NCI-H187 (cell line): ENCODE data around the gene RAB14.

ENCODE experiments used
- DNase-seq, 2 experiments: peaks; one replicate each; lab custom pipeline; 2025; lab: John Stamatoyannopoulos, UW

The RAB14 gene

DNA sequence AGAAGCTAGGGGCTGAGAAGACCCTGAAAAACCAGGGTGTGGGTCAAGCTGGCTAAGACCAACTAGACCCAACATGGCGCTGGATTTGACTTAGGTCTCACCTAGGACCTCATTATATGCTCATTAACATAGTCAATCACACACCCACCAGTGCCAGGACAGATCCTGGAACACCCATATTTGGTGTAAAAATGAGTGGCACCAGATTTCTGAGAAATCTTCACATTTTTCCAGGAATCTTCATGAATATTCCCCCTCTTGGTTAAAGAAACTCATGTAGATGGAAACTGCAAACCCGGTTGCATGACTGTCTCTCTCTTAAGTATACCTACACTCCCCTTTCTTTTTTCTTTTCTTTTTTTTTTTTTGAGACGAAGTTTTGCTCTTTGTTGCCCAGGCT, 17.9 kb upstream of the RAB14 start:
- DNase-seq, result no peak

DNA sequence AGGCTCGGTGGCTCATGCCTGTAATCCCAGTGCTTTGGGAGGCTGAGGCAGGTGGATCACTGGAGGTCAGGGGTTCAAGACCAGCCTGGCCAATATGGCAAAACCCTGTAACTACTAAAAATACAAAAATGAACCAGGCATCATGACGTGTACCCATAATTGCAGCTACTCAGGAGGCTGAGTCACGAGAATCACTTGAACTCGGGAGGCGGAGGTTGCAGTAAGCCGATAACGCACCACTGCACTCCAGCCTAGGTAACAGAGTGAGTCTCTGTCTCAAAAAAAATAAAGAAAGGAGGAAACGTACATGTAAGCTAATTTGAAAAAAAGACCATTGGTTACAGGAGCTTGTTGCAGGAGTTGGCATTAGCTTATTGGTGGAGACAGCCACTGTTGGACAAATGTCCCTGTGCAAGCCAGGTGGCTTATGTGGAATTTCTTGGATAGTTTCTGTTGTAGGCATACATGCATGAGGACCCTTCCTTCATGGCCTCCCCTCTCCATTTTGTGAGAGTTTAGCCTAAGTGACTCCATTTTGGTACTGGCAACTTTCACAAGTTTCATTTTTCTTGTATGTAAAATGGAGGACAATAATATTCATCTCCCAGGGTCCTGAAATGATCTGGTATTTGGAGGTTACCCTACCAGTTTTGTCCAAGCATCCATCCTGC, 16.8 kb upstream of the RAB14 start:
- DNase-seq, result no peak

GRCh38 chr9:121217609-121218292, 16.1 kb upstream of the RAB14 start:
- DNase-seq, result no peak

DNA sequence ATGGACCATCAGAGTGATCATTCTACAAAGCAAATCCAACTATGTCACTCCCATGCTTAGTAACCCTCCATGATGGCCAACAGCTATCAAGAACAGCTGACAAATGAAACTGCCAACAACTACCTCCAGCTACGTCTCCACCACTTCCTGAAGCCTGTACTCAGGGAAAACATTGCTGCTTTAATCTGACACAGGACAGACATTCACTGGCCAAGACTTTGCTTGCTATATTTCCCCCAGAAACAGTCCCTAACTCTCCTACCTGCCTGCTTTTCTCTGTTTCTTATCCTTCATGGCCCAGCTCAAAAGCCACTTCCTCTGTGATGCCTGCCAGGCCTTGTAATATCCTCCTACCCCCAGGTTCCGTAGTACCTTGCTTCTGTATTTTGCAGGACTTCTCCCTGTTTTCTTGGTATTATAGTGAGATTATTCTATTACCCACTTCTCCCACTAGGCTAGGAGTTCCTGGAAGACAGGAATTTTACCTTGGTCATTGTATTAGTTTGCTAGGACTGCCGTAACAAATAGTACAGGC, 14.7 kb upstream of the RAB14 start:
- DNase-seq, result no peak

- DNase-seq, result no peak
Measured at GRCh38 chr9:121214005-121214404, 12.3 kb upstream of the RAB14 start.

GRCh38 chr9:121213136-121213806, 11.6 kb upstream of the RAB14 start:
- DNase-seq, result peak; percentile 19 to 25

DNA sequence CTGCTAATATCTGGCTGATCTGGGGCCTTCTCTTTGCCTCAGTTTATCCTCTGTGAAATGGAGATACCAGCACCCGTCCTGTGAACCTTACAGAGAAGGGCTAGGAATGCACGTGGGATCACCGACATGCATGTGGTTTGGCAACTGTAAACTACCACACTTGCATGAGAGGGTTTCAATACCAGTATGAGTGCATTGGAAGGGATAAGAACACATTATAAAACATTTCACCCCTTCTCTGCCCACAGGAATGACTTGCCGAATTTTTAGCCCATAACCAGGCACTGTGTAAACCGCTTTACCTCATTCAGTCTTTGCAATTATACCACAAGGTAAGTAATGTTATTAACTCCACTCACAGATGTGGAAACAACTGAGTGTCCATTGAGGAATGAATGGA, 8.9 kb upstream of the RAB14 start:
- no peak for DNase-seq

- no peak for DNase-seq
Measured at GRCh38 chr9:121207371-121207940, 5.8 kb upstream of the RAB14 start.

- no peak for DNase-seq
Measured at GRCh38 chr9:121206516-121207370, 5.1 kb upstream of the RAB14 start.

DNA sequence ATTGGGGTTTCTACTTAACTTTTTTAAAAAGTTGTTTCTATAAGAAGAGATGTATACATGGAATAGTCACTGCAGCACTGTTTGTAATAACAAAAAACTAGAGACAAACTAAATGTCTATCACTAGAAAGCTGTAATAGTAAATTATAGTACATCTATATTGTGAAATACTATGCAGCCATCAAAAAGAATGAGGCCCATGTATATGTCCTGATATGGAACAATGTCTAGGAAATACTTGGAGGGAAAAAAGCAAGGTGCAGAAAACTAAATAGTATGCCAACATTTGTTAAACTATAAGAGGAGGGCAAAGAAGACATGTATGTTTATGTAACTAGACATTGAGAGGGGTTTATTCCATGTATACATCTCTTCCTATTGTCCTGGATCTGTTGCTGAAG, 2.9 kb upstream of the RAB14 start:
- DNase-seq, result no peak

DNA sequence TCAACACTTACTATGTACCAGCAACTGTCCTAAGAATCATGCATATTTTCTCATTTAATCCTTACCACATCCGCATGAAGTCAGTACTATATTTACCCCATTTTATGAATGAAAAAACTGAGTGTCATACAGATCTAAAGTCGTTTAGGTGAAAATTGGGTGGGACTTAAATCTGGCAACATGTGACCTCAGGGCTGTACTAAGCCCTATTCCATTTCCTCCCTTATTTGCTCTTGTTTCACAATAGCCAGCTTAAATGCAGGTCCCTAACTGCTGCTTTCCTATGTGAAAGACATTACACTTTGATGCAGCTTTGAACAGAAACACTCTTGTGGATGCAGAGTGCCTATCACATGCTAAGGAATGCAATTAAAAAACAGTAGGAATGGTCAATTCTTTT, 2.5 kb upstream of the RAB14 start:
- no peak for DNase-seq

GRCh38 chr9:121201045-121201737, 478 bp downstream of the RAB14 start:
- DNase-seq, result no peak

GRCh38 chr9:121200356-121200755, 1.3 kb downstream of the RAB14 start:
- no peak for DNase-seq

- DNase-seq, result no peak
Measured at GRCh38 chr9:121199921-121200320, 1.7 kb downstream of the RAB14 start.

GRCh38 chr9:121198512-121199042, 3.1 kb downstream of the RAB14 start:
- no peak for DNase-seq

DNA sequence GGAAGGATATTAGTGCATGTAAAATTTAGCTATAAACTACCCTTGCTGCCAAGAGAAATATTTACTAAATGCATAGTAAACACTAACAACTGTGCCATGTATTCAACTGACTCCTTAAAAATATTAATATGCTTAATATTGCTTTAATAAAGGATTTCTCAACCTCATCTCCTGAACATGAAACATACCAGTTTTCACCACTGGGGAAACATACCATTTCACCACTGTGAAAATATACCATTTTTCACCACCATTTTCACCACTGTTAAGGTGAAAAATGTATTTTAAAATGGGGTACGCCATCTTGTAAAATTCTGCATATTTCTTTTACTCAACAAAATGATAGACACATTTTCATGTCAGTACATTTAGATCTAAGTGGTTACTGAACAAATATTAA, 4.5 kb downstream of the RAB14 start:
- DNase-seq, result no peak

GRCh38 chr9:121196389-121196788, 5.3 kb downstream of the RAB14 start:
- no peak for DNase-seq

- no peak for DNase-seq
Measured at GRCh38 chr9:121194730-121195129, 6.9 kb downstream of the RAB14 start.

GRCh38 chr9:121192959-121193640, 8.6 kb downstream of the RAB14 start:
- DNase-seq, result no peak

DNA sequence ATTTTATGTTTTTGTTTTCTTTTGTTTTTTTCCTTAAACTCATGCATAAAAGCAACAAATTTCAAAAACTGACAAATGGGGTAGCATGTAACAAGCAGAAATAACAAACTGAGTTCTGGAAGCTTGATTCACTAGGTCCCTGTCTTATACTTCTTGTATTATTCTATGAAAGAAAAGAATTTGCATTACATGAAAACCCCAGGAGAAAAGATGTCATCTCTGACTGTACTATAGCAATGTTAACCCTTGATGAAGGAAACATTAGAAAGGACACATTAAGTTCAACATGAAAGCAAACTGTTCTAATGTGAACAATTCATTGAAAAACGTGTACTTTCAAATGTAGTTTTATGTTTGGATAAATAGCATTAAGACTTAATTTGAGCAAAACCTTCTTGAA, 9.2 kb downstream of the RAB14 start:
- no peak for DNase-seq
